ENCODE results near the gene ZWILCH.
A peak's percentile ranks its signal among the peaks of the same experiment; 100 is the strongest.
"Not testable (repeated sequence)": the region's sequence is repeated elsewhere in the genome, so short reads cannot be mapped to it uniquely, and the experiment has no call there.

The ZWILCH gene

GRCh38 chr15:66497502-66498455, 7.3 kb upstream of the ZWILCH start, which contains the start of gene SNAPC5:
TSS of gene SNAPC5 (minus strand) at chr15:66497762. CDS start at chr15:66497731, 31 bp downstream.
- TF ChIP-seq, protein P1, sequence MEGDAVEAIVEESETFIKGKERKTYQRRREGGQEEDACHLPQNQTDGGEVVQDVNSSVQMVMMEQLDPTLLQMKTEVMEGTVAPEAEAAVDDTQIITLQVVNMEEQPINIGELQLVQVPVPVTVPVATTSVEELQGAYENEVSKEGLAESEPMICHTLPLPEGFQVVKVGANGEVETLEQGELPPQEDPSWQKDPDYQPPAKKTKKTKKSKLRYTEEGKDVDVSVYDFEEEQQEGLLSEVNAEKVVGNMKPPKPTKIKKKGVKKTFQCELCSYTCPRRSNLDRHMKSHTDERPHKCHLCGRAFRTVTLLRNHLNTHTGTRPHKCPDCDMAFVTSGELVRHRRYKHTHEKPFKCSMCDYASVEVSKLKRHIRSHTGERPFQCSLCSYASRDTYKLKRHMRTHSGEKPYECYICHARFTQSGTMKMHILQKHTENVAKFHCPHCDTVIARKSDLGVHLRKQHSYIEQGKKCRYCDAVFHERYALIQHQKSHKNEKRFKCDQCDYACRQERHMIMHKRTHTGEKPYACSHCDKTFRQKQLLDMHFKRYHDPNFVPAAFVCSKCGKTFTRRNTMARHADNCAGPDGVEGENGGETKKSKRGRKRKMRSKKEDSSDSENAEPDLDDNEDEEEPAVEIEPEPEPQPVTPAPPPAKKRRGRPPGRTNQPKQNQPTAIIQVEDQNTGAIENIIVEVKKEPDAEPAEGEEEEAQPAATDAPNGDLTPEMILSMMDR (IDR thresholded peaks at IDR 0.05; ENCODE audit: low read depth, low read length), result peak; percentile 81
- peak; percentile 96 for DNase-seq
- Histone ChIP-seq H3K36me3 (peaks cover 84% of the 10 kb centered on the region), H3K27me3 (ENCODE audit: insufficient read depth, low read depth, severe bottlenecking) (no peaks in the 10 kb centered on the region), H3K27ac (peak within 1 kb of the TSS; percentile 82), H3K9me3 (ENCODE audit: severe bottlenecking) (no peaks in the 10 kb centered on the region), H3K4me3 (ENCODE audit: low read depth, low read length) (peak within 1 kb of the TSS; percentile 77)

GRCh38 chr15:66498501-66499386, 6.4 kb upstream of the ZWILCH start:
- Histone ChIP-seq H3K9me3 (ENCODE audit: severe bottlenecking) (no peaks in the 10 kb centered on the region), H3K27ac (no peak overlapping the region; the same call in 1 of the 2 replicates), H3K27me3 (ENCODE audit: insufficient read depth, low read depth, severe bottlenecking) (no peaks in the 10 kb centered on the region), H3K4me3 (ENCODE audit: low read depth, low read length) (no peak overlapping the region), H3K36me3 (peaks cover 83% of the 10 kb centered on the region)
- TF ChIP-seq, protein P1 (IDR thresholded peaks at IDR 0.05; ENCODE audit: low read depth, low read length), result no peak
- no peak for DNase-seq

- not testable (repeated sequence) for H3K27ac ChIP-seq; H3K4me3 ChIP-seq (ENCODE audit: low read depth, low read length); H3K9me3 ChIP-seq (ENCODE audit: severe bottlenecking); DNase-seq; H3K27me3 ChIP-seq (ENCODE audit: insufficient read depth, low read depth, severe bottlenecking)
- H3K36me3 ChIP-seq, result peaks cover 77% of the 10 kb centered on the region
Measured at GRCh38 chr15:66500346-66500745, 4.8 kb upstream of the ZWILCH start.

DNA sequence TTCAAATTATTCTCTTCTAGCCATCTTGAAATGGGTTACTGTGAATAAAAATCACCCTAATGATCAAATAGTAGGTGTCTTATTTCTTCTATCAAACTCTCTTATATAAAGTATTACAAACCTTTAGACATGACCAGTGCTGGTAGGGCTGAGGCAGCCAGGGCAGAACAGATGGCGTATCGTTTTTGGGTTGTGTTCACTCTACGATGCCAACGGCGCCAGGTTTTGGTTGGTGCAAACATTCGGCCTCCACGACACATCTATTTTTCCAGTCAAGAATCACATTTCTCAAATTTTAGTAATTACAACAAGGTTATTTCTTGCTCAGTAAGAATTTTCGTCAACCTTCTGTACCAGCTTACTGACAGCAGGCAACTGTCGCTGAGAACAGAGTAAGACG, 2.6 kb upstream of the ZWILCH start:
- TF ChIP-seq, protein P1 (IDR thresholded peaks at IDR 0.05; ENCODE audit: low read depth, low read length), result no peak
- Histone ChIP-seq H3K27ac (no peak overlapping the region), H3K9me3 (ENCODE audit: severe bottlenecking) (no peaks in the 10 kb centered on the region), H3K4me3 (ENCODE audit: low read depth, low read length) (no peak overlapping the region), H3K27me3 (ENCODE audit: insufficient read depth, low read depth, severe bottlenecking) (no peaks in the 10 kb centered on the region), H3K36me3 (peaks cover 66% of the 10 kb centered on the region)
- DNase-seq, result no peak

DNA sequence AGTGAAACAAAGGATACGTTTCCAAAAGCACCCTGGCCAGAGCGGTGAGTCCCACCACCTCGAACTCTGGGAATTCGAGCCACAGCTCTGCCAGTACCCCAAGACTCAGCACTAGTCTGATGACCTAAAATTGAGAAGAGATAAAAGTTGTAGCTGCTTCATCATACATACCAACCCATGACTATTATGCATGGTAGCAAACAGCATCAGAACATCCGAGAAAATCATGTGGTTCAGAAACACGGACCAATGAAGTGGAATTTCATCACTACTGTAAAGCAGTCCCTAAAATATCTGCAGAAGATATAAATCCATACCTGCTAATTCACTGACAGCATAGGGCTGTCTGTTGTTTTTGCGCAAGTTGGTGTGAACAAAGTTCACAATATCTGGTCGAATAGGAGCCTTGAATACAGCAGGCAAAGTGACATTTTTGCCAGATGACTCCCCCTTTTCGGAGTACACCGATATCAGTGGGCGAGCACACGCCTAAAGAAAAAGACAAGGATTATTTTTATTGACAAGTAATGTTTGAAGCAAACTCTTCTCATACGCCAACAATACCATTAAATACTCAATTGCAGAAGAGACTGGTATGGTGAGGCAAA, 2.0 kb upstream of the ZWILCH start:
- not testable (repeated sequence) for H3K27ac ChIP-seq; DNase-seq; H3K27me3 ChIP-seq (ENCODE audit: insufficient read depth, low read depth, severe bottlenecking); H3K9me3 ChIP-seq (ENCODE audit: severe bottlenecking)
- H3K36me3 ChIP-seq, result peaks cover 63% of the 10 kb centered on the region
- H3K4me3 ChIP-seq (ENCODE audit: low read depth, low read length), result peak overlapping the region; percentile 97; the same call in 1 of the 2 replicates

DNA sequence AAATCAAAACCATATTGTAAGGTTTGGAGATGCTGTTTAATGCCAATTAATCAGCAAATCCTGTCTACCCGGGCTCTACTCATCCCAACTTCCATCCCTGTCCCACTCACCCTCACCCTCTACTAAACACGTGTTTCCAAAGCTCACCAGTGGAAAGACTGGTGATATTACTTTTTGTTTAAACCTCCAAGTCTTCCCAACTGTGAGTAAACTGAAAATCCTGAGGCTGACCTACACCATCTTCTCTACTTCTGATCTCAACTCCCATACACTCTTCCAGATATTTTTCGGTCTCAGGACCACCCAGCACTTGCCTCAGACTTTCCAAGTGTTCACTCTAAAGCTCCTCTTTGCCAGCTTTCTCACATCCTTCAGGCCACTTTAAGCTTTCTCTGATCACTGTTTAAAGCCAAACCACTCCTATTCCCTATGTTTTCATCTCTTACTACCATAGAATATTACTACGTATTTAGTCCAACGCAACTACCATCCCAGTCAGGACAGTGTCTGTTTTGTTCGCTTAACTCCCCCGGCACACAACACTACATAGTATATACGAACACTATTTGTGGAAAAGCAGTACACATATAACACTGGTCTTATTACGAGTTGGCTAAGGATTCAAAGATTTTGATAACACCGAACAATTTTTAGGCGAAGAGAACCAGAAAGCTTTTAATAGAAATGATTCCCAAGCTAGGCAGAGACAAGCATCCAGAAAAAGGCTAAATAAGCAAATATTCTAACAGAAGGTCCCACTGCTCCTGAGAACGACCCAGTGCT, 1.2 kb upstream of the ZWILCH start:
- H3K9me3 ChIP-seq (ENCODE audit: severe bottlenecking), result no peaks in the 10 kb centered on the region
- TF ChIP-seq, protein P1 (IDR thresholded peaks at IDR 0.05; ENCODE audit: low read depth, low read length), result no peak
- H3K27me3 ChIP-seq (ENCODE audit: insufficient read depth, low read depth, severe bottlenecking), result no peaks in the 10 kb centered on the region
- no peak for DNase-seq
- peak overlapping the region; percentile 99 for H3K27ac ChIP-seq
- H3K36me3 ChIP-seq, result peaks cover 59% of the 10 kb centered on the region
- peak overlapping the region; percentile 97 for H3K4me3 ChIP-seq (ENCODE audit: low read depth, low read length)

Data from WERI-Rb-1 (cell line).